Kidney epithelial cell (primary cell): ENCODE data around the gene ATG16L2. TPM values are rescaled to one million over a fixed set of nuclear protein-coding genes. Genes with fewer than 3 reads are reported as not detected.
"Not testable (repeated sequence)": the region's sequence is repeated elsewhere in the genome, so short reads cannot be mapped to it uniquely, and the experiment has no call there.

Source experiments
- DNase-seq: peaks from one replicate; pipeline ENCODE4 v3.0.0-alpha.2; 2010; ENCODE audit warnings: low read depth
- H3K27me3 ChIP-seq: 2 replicates; pipeline ENCODE4 v1.6.0; 2011; ENCODE audit warnings: low read length; ENCODE audit not compliant: control insufficient read depth, insufficient read depth
- H3K36me3 ChIP-seq: 2 replicates; pipeline ENCODE4 v1.5.1; 2011; ENCODE audit warnings: low read length; ENCODE audit not compliant: control insufficient read depth, insufficient read depth
- H3K4me3 ChIP-seq: 2 replicates; pipeline ENCODE4 v1.5.1; 2011; ENCODE audit warnings: low read depth, mild to moderate bottlenecking, control low read depth, low read length
- total RNA-seq: library from RNA; depleted of rRNA; stranded (reverse); fragments of >200 nt; gene quantifications from 2 replicates; pipeline ENCODE4 v1.2.3, GENCODE V29; 2015
- TF ChIP-seq, protein P1 (sequence below): IDR thresholded peaks from 2 replicates; pipeline ENCODE4 v1.5.1; 2011; ENCODE audit warnings: mild to moderate bottlenecking, moderate library complexity, low read length, control low read depth, inconsistent platforms; ENCODE audit not compliant: insufficient read depth, poor library complexity, severe bottlenecking

ATG16L2 gene
- total RNA-seq, 1 donor from 2014 or later: 12.8 TPM

DNA sequence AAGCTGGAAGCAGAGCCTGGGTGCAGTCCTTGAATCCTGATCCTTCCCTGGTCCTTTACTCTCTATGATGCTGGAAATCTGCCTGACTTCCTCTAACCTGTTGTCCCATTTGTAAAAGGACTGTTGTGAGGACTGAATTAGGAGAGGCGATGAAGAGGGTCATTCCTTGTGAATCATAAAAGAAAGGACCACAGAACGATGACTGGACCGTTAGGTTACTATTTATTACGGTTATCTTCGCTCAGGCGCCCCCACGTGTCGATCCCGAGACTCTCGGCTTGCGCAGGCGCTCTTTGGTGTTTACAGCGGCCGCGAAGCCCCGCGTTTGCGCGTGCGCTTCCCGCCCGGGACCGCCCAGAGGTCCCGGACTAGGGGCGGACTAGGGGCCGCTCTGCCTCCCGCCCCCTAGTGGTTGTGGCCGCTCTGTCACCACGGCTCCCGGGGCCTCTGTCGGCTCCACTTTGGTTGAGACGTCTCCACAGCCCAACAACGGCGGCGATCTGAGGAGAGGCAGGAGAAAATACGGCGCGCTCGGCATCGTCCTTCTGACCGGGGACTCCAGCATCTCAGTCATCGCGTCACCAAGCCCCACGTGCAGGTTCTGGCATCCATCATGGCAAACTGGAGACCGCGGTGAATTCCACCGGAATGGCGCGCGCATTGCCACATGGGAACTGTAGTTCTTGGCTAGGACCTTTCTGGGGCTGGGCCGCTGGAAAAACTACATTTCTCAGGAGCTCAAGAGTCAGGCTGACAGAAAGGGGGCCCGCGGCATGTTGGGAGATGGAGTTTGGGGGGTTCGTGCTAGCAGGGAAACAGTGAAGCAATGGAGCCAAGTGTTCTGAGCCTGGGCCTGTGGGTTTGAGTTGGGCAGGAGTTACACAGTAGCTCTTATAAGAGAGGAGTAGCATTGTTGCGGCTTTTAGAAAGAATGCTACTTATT lies 20.5 kb upstream of the ATG16L2 start, which contains the start of gene STARD10:
STARD10 (minus strand) TSS at position 623 of the 943 bp plus-strand sequence. CDS start 12,866 bp downstream, outside the sequence.
- no peaks in the 10 kb centered on the region for H3K27me3 ChIP-seq
- no peaks in the 10 kb centered on the region for H3K36me3 ChIP-seq
- peak; percentile 72 for DNase-seq
- peak within 1 kb of the TSS; percentile 75 for H3K4me3 ChIP-seq
- TF ChIP-seq, protein P1, sequence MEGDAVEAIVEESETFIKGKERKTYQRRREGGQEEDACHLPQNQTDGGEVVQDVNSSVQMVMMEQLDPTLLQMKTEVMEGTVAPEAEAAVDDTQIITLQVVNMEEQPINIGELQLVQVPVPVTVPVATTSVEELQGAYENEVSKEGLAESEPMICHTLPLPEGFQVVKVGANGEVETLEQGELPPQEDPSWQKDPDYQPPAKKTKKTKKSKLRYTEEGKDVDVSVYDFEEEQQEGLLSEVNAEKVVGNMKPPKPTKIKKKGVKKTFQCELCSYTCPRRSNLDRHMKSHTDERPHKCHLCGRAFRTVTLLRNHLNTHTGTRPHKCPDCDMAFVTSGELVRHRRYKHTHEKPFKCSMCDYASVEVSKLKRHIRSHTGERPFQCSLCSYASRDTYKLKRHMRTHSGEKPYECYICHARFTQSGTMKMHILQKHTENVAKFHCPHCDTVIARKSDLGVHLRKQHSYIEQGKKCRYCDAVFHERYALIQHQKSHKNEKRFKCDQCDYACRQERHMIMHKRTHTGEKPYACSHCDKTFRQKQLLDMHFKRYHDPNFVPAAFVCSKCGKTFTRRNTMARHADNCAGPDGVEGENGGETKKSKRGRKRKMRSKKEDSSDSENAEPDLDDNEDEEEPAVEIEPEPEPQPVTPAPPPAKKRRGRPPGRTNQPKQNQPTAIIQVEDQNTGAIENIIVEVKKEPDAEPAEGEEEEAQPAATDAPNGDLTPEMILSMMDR: peak; percentile 98

DNA sequence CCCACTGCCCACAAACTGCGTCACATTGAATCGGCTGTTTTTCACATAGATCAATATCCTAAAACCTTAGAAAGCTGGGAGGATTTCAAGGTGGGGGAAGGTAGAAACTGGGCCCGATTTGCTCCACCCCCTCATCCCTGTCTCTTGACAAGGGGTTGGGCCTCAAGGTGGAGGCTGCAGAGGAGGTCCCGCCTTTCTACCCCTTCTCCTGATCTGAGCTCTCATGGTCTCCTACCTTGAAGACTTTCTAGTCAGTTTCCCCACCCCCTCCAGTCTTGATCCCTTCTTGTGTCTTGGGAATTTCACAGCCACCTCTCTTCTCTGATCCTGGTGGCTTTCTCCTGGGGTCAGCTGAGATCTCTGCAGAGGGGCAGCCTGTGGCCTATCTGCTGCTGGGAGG lies 15.8 kb upstream of the ATG16L2 start:
- DNase-seq: no peak
- H3K36me3 ChIP-seq: no peaks in the 10 kb centered on the region
- no peak overlapping the region for H3K4me3 ChIP-seq
- H3K27me3 ChIP-seq: no peaks in the 10 kb centered on the region
- TF ChIP-seq, protein P1: no peak

DNA sequence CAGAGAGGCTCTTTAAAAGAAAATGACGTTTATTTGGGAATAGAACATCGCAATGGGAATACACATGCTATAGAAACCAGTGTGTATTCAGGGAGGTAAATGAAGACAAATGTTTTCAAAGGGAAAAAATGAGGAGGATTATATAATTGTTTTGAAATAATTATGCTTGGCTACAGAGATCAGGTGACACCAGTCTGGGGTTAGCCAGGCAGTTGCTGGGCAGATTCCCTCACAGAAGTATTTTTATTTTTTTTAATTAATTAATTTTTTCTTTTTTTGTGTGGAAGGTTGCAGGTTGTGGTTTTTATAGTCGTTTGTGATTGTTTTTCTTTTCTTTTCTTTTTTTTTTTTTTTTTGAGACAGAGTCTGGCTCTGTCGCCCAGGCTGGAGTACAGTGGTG lies 14.8 kb upstream of the ATG16L2 start:
- H3K36me3 ChIP-seq: no peaks in the 10 kb centered on the region
- H3K27me3 ChIP-seq: no peaks in the 10 kb centered on the region
- TF ChIP-seq, protein P1: no peak
- DNase-seq: no peak
- no peak overlapping the region for H3K4me3 ChIP-seq

- DNase-seq: no peak
- H3K27me3 ChIP-seq: no peaks in the 10 kb centered on the region
- H3K4me3 ChIP-seq: no peak overlapping the region
- TF ChIP-seq, protein P1: no peak
- H3K36me3 ChIP-seq: no peaks in the 10 kb centered on the region
Measured at GRCh38 chr11:72802822-72803221, 11.4 kb upstream of the ATG16L2 start.

DNA sequence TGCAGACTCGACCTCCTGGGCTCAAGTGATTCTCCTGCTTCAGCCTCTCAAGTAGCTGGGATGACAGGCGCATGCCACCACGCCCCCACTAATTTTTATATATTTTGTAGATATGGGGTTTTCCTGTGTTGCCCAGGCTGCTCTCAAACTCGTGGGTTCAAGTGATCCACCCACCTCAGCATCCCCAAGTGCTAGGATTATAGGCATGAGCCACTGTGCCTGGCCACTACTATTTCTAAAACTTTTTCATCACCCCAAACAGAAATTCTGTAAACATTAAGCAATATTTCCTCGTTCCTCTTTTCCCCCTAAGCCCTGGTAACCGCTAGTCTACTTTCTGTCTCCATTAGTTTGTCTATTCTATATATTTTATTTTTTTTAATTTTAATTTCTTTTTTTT lies 9.0 kb upstream of the ATG16L2 start:
- TF ChIP-seq, protein P1: no peak
- Histone ChIP-seq H3K27me3 (no peaks in the 10 kb centered on the region), H3K36me3 (no peaks in the 10 kb centered on the region), H3K4me3 (no peak overlapping the region)
- DNase-seq: no peak

- H3K27me3 ChIP-seq, DNase-seq, H3K4me3 ChIP-seq, H3K36me3 ChIP-seq: not testable (repeated sequence)
Measured at GRCh38 chr11:72806378-72806777, 7.8 kb upstream of the ATG16L2 start.
